ENCODE results near the gene RBM34.
"Not testable (repeated sequence)": the region's sequence is repeated elsewhere in the genome, so short reads cannot be mapped to it uniquely, and the experiment has no call there.

Gene RBM34

DNA sequence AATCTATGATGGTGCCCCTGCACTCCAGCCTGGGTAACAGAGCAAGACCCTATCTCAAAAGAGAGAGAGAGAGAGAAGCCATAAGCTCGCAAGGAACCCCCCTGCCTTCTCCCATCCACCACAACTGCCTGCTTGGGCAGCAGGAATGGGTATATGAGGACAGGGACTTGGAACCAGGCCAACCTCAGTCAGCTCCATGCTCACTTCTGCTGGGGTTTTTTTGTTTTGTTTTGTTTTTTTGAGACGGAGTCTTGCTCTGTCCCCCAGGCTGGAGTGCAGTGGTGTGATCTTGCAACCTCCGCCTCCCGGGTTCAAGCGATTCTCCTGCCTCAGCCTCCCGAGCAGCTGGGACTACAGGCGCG, 69.0 kb downstream of the RBM34 start:
- H3K79me2 ChIP-seq (ENCODE audit: control insufficient read depth, insufficient read depth, low read length, unreplicated experiment); H3K4me1 ChIP-seq (ENCODE audit: control insufficient read depth, insufficient read depth, low read length, unreplicated experiment); H2AFZ ChIP-seq (ENCODE audit: low read length, unreplicated experiment); H3K4me3 ChIP-seq (ENCODE audit: low read depth, low read length); H3K27me3 ChIP-seq (ENCODE audit: insufficient read depth, low read length); H3K36me3 ChIP-seq (ENCODE audit: insufficient read depth, low read length); H3K27ac ChIP-seq (ENCODE audit: low read depth, low read length): not testable (repeated sequence)

DNA sequence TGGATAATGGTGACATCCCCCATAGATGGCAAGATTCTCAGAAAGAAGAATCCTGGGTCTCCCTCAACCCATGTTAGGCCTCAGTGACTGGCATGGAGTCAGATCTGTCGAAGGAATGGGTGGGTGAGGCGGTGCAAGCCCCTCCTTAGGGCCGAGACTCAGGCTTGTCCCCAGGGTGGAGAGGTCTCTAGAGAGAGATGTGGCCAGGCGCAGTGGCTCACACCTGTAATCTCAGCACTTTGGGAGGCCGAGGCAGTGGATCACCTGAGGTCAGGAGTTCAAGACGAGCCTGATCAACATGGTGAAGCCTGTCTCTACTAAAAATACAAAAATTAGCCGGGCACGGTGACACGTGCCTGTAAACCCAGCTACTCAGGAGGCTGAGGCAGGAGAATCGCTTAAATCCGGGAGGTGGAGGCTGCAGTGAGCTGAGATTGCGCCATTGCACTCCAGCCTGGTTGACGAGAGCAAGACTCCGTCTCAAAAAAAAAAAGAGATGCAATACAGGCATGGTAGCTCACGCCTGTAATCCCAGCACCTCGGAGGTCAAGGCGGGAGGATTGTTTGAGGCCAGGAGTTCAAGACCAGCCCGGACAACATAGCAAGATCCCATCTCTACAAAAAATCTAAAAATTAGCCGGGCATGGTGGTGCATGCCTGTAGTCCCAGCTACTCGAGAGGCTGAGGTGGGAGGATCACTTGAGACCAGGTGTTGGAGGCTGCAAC, 69.6 kb downstream of the RBM34 start:
- not testable (repeated sequence) for H3K79me2 ChIP-seq (ENCODE audit: control insufficient read depth, insufficient read depth, low read length, unreplicated experiment); H3K4me3 ChIP-seq (ENCODE audit: low read depth, low read length); H2AFZ ChIP-seq (ENCODE audit: low read length, unreplicated experiment); H3K4me1 ChIP-seq (ENCODE audit: control insufficient read depth, insufficient read depth, low read length, unreplicated experiment); H3K27me3 ChIP-seq (ENCODE audit: insufficient read depth, low read length); H3K36me3 ChIP-seq (ENCODE audit: insufficient read depth, low read length); H3K27ac ChIP-seq (ENCODE audit: low read depth, low read length)

DNA sequence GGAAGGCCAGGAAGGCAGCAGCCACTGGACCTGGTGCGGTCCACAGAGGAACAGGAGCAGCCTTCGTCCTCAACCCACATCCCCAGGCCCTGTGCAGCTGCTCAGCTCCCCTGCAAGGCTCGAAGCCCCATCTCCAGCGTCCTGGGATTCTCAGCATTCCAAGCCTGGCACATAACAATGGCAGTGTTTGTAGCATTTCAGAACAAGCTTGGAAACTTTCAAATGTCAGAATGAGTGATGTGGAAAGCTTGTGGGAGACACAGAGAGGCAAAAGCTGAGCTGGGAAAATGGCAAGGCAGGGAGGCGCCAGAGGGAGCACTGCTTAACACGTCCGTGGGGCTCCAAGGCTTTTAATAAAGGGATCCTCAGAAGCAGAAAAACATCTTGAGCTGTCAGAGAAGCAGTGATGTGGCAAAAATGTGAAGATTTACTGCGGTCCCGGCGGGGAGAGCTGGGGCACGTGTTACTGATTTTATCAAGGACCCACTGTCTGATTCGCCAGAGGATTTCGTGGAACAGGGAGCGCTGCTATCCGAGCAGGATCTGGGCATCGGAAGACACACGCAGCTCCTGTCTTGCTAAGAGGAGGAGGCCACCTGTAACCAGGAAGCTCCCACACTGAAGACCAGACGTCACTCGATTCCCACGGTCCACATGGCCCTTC, 70.5 kb downstream of the RBM34 start:
- Histone ChIP-seq H3K27me3 (ENCODE audit: insufficient read depth, low read length) (no peaks in the 10 kb centered on the region), H3K36me3 (ENCODE audit: insufficient read depth, low read length) (no peaks in the 10 kb centered on the region), H2AFZ (ENCODE audit: low read length, unreplicated experiment) (no peak overlapping the region), H3K4me3 (ENCODE audit: low read depth, low read length) (no peak overlapping the region), H3K79me2 (ENCODE audit: control insufficient read depth, insufficient read depth, low read length, unreplicated experiment) (no peaks in the 10 kb centered on the region), H3K4me1 (ENCODE audit: control insufficient read depth, insufficient read depth, low read length, unreplicated experiment) (peaks cover 3% of the 10 kb centered on the region), H3K27ac (ENCODE audit: low read depth, low read length) (no peak overlapping the region)

DNA sequence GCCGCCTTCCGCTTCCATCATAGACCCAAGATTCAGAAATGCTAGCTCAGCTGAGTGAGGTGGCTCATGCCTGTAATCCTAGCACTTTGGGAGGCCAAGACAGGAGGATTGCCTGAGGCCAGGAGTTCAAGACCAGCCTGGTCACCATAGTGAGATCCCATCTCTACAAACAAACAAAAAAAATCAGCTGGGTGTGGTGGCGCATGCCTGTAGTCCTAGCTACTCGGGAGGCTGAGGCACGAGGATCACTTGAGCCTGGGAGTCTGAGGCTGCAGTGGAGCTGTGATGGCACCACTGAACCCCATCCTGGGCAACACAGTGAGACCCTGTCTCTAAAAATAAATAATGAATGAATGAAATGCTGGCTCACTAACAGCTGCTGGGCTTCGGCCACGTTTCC, 72.1 kb downstream of the RBM34 start:
- Histone ChIP-seq H3K4me3 (ENCODE audit: low read depth, low read length) (no peak overlapping the region), H3K27ac (ENCODE audit: low read depth, low read length) (no peak overlapping the region), H3K79me2 (ENCODE audit: control insufficient read depth, insufficient read depth, low read length, unreplicated experiment) (no peaks in the 10 kb centered on the region), H2AFZ (ENCODE audit: low read length, unreplicated experiment) (no peak overlapping the region), H3K36me3 (ENCODE audit: insufficient read depth, low read length) (no peaks in the 10 kb centered on the region), H3K4me1 (ENCODE audit: control insufficient read depth, insufficient read depth, low read length, unreplicated experiment) (peaks cover 7% of the 10 kb centered on the region), H3K27me3 (ENCODE audit: insufficient read depth, low read length) (no peaks in the 10 kb centered on the region)

DNA sequence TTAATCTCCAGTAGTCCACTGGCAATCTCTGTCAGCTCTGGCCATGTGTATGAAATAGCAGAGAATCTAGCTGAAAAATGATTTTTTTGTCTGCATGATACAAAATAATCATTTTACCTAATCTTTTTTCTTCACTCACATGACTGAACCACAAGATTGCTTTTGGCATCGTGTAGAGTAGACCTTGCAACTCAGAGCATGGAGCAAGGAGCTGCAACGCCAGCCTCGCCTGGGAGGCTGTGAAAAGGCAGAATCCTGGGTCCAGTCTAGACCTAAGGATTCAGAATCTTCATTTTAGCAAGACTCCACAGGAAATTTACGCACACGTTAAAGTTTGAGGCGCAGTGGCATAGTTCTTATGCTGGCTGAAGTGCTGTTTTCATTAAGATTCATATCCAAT, 72.6 kb downstream of the RBM34 start:
- Histone ChIP-seq H3K4me3 (ENCODE audit: low read depth, low read length) (no peak overlapping the region), H3K79me2 (ENCODE audit: control insufficient read depth, insufficient read depth, low read length, unreplicated experiment) (no peaks in the 10 kb centered on the region), H3K27me3 (ENCODE audit: insufficient read depth, low read length) (no peaks in the 10 kb centered on the region), H3K4me1 (ENCODE audit: control insufficient read depth, insufficient read depth, low read length, unreplicated experiment) (peaks cover 7% of the 10 kb centered on the region), H2AFZ (ENCODE audit: low read length, unreplicated experiment) (no peak overlapping the region), H3K27ac (ENCODE audit: low read depth, low read length) (no peak overlapping the region), H3K36me3 (ENCODE audit: insufficient read depth, low read length) (no peaks in the 10 kb centered on the region)

DNA sequence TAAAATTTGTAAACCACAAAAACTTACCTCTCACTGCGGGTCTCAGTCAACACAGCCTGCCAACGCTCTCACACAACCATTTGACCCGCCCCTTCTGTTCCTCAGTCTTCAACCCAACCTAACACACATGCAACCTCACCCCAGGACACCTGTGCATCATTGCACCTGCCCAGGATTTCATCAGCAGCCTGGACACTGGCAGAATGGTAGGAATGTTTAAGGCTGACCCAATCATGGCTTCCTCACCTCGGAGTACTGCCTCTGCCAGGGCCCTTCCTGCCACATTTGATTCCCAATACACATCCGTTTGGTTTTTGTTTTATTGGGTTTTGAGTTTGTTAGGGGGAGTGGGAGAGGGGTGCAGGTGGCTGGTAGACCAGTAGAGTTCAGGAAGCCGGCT, 73.1 kb downstream of the RBM34 start:
- no peak overlapping the region for H3K4me3 ChIP-seq (ENCODE audit: low read depth, low read length)
- no peaks in the 10 kb centered on the region for H3K79me2 ChIP-seq (ENCODE audit: control insufficient read depth, insufficient read depth, low read length, unreplicated experiment)
- H2AFZ ChIP-seq (ENCODE audit: low read length, unreplicated experiment), result no peak overlapping the region
- no peaks in the 10 kb centered on the region for H3K36me3 ChIP-seq (ENCODE audit: insufficient read depth, low read length)
- H3K4me1 ChIP-seq (ENCODE audit: control insufficient read depth, insufficient read depth, low read length, unreplicated experiment), result peaks cover 12% of the 10 kb centered on the region
- H3K27ac ChIP-seq (ENCODE audit: low read depth, low read length), result no peak overlapping the region
- H3K27me3 ChIP-seq (ENCODE audit: insufficient read depth, low read length), result no peaks in the 10 kb centered on the region

DNA sequence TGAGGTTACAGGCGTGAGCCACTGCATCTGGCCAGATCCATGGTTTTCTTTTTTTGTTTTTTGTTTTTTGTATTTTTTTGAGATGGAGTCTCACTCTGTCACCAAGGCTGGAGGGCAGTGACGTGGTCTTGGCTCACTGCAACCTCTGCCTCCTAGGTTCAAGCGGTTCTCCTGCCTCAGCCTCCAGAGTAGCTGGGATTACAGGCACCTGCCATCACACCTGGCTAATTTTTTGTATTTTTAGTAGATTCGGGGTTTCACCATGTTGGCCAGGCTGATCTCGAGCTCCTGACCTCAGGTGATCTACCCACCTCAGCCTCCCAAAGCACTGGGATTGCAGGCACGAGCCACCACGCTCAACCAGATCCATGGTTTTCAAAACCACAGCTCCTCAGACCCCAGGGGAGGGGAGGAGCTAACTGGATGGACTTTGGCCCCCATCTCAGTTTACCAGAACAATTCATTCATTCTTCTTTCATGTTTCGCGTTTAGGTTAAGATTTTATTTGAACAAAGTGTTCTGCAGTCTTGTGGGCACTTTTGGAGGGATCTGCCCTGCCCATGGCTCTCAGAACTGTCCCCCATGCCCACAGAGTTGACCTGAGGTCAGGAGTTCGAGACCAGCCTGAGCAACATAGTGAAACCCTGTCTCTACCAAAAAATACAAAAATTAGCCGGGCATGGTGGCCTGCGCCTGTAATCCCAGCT, 75.5 kb downstream of the RBM34 start:
- not testable (repeated sequence) for H3K27me3 ChIP-seq (ENCODE audit: insufficient read depth, low read length); H3K27ac ChIP-seq (ENCODE audit: low read depth, low read length); H2AFZ ChIP-seq (ENCODE audit: low read length, unreplicated experiment); H3K4me3 ChIP-seq (ENCODE audit: low read depth, low read length); H3K79me2 ChIP-seq (ENCODE audit: control insufficient read depth, insufficient read depth, low read length, unreplicated experiment); H3K36me3 ChIP-seq (ENCODE audit: insufficient read depth, low read length)
- peaks cover 14% of the 10 kb centered on the region for H3K4me1 ChIP-seq (ENCODE audit: control insufficient read depth, insufficient read depth, low read length, unreplicated experiment)

All from ACC112 (cell line).